ENCODE data around the gene DFFB. TPM values are rescaled to one million over a fixed set of nuclear protein-coding genes. Genes with fewer than 3 reads are reported as not detected.

The DFFB gene
- total and polyA plus RNA-seq, 9 of the 15 experiments (the other 6 are each of a cell fraction or from before 2014, with no cell fraction given) = 2.3 to 15.8 (median 11.5) TPM

- TF ChIP-seq RFX5 (IDR thresholded peaks at IDR 0.05; ENCODE audit: low read depth, low read length) = no peak
- no peak for TF ChIP-seq FOXM1 (IDR thresholded peaks at IDR 0.05; ENCODE audit: low read depth)
- TF ChIP-seq FOXM1 (CRISPR knock-in tag; IDR thresholded peaks at IDR 0.05; ENCODE audit: low read depth) = peak; percentile 85; the same call in 1 of the 2 replicates
- TF ChIP-seq ZNF318 (IDR thresholded peaks at IDR 0.05; ENCODE audit: borderline replicate concordance in 1 of 2, low read depth in 1 of 2) = no peak
- no peak for TF ChIP-seq POLR2B (IDR thresholded peaks at IDR 0.05; ENCODE audit: low read depth, partially characterized antibody)
- peak; percentile 58 for TF ChIP-seq E2F8 (IDR thresholded peaks at IDR 0.05; ENCODE audit: low read depth, partially characterized antibody)
- peak; percentile 76 for TF ChIP-seq SUPT5H (IDR thresholded peaks at IDR 0.05)
- peak; percentile 96 for TF ChIP-seq KDM2B (CRISPR knock-in tag; IDR thresholded peaks at IDR 0.05)
- peak; percentile 74 for TF ChIP-seq MAX (CRISPR knock-in tag; IDR thresholded peaks at IDR 0.05)
- TF ChIP-seq ZBTB17 (CRISPR knock-in tag; IDR thresholded peaks at IDR 0.05) = no peak
Observed at GRCh38 chr1:3900969-3901529, 43.8 kb downstream of the DFFB start (continued).

Measured in K562 (cell line).